HEK293T (cell line): Measurements from ENCODE around the gene PSMD14.

Experiments
- CTCF ChIA-PET: fragments of 350-600 bp; formaldehyde crosslinking; extraction: SDS; loops from one replicate; lab custom pipeline; 2021; ENCODE audit warnings: antibody characterized with exemption, inconsistent platforms; lab: Yijun Ruan, JAX
- POLR2A ChIA-PET: fragments of 350-600 bp; formaldehyde crosslinking; extraction: SDS; loops from one replicate; lab custom pipeline; 2020; ENCODE audit warnings: antibody characterized with exemption, inconsistent platforms; lab: Yijun Ruan, JAX
- DNase-seq: peaks from one replicate; pipeline ENCODE4 v3.0.0; 2012; ENCODE audit warnings: mixed read lengths; ENCODE audit errors: extremely low spot score
- ARNT ChIP-seq: fragments of 450-650 bp; IDR thresholded peaks from 2 replicates; pipeline ENCODE4 v1.6.1; 2017; ENCODE audit warnings: mild to moderate bottlenecking
- BHLHE40 ChIP-seq: fragments of 450-650 bp; IDR thresholded peaks from 2 replicates; pipeline ENCODE4 v1.6.1; 2016; ENCODE audit warnings: mild to moderate bottlenecking, moderate library complexity, borderline replicate concordance
- CTBP1 ChIP-seq: fragments of 450-650 bp; IDR thresholded peaks from 2 replicates; pipeline ENCODE4 v1.6.1; 2016; ENCODE audit warnings: borderline replicate concordance
- ELF4 ChIP-seq: fragments of 450-650 bp; IDR thresholded peaks from 2 replicates; pipeline ENCODE4 v1.6.1; 2017; ENCODE audit warnings: antibody characterized with exemption
- FOXA1 ChIP-seq: fragments of 450-650 bp; IDR thresholded peaks from 2 replicates; pipeline ENCODE4 v1.6.1; 2016; ENCODE audit warnings: mild to moderate bottlenecking
- FOXK2 ChIP-seq: fragments of 450-650 bp; IDR thresholded peaks from 2 replicates; pipeline ENCODE4 v1.6.1; 2016; ENCODE audit warnings: mild to moderate bottlenecking
- FOXM1 ChIP-seq: fragments of 450-650 bp; IDR thresholded peaks from 2 replicates; pipeline ENCODE4 v1.6.1; 2017; ENCODE audit warnings: mild to moderate bottlenecking, borderline replicate concordance
- HDGF ChIP-seq: fragments of 450-650 bp; IDR thresholded peaks from 2 replicates; pipeline ENCODE4 v1.6.1; 2017; ENCODE audit warnings: antibody characterized with exemption, borderline replicate concordance
- L3MBTL2 ChIP-seq: fragments of 450-650 bp; conservative IDR thresholded peaks from 2 replicates; pipeline ENCODE4 v1.6.1; 2016; ENCODE audit warnings: mild to moderate bottlenecking
- LEF1 ChIP-seq: fragments of 450-650 bp; IDR thresholded peaks from 2 replicates; pipeline ENCODE4 v1.6.1; 2017; ENCODE audit warnings: mild to moderate bottlenecking, borderline replicate concordance
- NFRKB ChIP-seq: fragments of 450-650 bp; IDR thresholded peaks from 2 replicates; pipeline ENCODE4 v1.6.1; 2016; ENCODE audit warnings: mild to moderate bottlenecking, moderate library complexity
- SP1 ChIP-seq: fragments of 450-650 bp; IDR thresholded peaks from 2 replicates; pipeline ENCODE4 v1.6.1; 2017
- SUZ12 ChIP-seq: fragments of 450-650 bp; IDR thresholded peaks from 2 replicates; pipeline ENCODE4 v1.6.1; 2016; ENCODE audit warnings: mild to moderate bottlenecking
- TARDBP ChIP-seq: fragments of 450-650 bp; IDR thresholded peaks from 2 replicates; pipeline ENCODE4 v1.6.1; 2016
- ZNF384 ChIP-seq: fragments of 450-650 bp; IDR thresholded peaks from 2 replicates; pipeline ENCODE4 v1.6.1; 2016
- TF ChIP-seq, protein P1 (sequence below): fragments of 450-650 bp; IDR thresholded peaks from 2 replicates; pipeline ENCODE4 v1.6.1; 2016

Gene PSMD14

DNA sequence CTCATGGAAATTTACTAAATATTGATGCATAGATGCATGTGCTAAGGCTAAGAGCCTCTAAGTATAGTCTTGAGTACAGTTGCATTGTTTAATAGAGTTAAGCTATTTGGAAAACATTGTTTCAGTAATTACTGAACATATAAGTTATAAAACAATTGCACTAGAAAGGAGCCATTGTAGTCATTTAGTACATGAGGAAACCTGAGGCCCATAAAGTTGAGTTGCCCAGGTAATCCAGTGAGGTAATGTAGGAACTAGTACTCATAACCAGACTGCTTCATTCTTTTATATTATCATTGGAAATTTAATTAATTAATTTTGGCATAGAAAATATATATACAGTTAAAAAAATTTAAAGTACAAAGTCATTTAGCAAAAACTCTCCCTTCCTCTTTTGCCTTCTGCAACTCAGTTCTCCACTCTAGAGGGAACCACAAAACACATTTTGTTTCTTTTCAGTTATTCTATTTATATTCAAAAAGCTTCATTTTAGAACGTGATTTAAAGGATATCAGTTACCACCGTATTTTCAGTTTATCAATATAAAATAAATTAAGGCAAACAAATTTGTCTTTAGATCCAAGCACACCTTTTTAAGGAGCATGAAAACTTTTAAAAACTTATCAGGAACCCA, 80.0 kb downstream of the PSMD14 start:
- ChIA-PET CTCF (no interaction called here), POLR2A (interaction anchor here (1.6 kb wide), 1 partner anchor 80 kb away, joined by 4 read pairs; the partner anchor contains the start of gene PSMD14)
- no peak for TF ChIP-seq FOXA1
- TF ChIP-seq SUZ12: no peak
- TF ChIP-seq L3MBTL2: no peak
- no peak for TF ChIP-seq FOXK2
- TF ChIP-seq ZNF384: no peak
- TF ChIP-seq, protein P1, sequence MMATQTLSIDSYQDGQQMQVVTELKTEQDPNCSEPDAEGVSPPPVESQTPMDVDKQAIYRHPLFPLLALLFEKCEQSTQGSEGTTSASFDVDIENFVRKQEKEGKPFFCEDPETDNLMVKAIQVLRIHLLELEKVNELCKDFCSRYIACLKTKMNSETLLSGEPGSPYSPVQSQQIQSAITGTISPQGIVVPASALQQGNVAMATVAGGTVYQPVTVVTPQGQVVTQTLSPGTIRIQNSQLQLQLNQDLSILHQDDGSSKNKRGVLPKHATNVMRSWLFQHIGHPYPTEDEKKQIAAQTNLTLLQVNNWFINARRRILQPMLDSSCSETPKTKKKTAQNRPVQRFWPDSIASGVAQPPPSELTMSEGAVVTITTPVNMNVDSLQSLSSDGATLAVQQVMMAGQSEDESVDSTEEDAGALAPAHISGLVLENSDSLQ: no peak
- no peak for TF ChIP-seq FOXM1
- no peak for TF ChIP-seq CTBP1
- no peak for TF ChIP-seq ARNT
- no peak for TF ChIP-seq BHLHE40
- TF ChIP-seq LEF1: no peak
- no peak for DNase-seq

DNA sequence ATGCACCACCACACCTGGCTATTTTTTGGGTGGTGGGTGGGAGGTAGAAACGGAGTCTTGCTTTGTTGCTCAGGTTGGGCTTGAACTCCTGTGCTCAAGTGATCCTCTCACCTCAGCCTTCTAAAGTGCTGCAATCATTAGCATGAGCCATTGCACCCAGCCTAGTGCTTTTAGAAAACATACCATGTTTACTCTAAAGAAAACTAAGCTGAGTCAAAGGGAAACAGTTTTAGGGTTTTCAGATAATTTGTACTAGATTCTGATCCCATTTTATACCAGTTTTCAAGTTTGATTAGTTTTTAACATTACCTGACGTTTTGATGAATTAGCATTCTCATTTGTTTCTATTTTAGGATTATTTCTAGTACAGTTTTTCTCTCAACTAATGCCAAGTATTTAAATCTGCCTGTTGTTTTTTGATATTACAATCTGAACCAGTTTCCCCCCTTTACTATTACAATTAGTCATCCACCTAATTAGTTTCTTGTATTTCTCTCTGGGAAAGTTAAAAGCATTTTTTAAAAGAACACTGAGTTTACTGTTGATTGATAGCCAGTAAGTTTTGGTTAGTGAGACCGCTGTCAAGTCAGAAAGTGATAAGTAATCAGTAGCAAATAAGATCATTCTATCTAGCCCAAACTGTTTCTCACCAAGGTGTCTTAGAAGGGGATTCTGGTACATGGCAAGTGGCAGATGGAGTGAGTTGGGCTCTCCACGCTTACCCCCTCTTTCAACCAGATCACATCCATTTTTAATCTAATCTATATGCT, 83.7 kb downstream of the PSMD14 start:
- CTCF ChIA-PET: no interaction called here
- no peak for DNase-seq
- TF ChIP-seq SP1: no peak
- TF ChIP-seq FOXK2: no peak
- TF ChIP-seq SUZ12: no peak
- no peak for TF ChIP-seq CTBP1
- TF ChIP-seq, protein P1: no peak
- TF ChIP-seq NFRKB: no peak
- no peak for TF ChIP-seq LEF1
- TF ChIP-seq ELF4: no peak
- TF ChIP-seq BHLHE40: no peak
- no peak for TF ChIP-seq ARNT
- TF ChIP-seq TARDBP: no peak
- no peak for TF ChIP-seq ZNF384
- TF ChIP-seq L3MBTL2: no peak
- no peak for TF ChIP-seq HDGF
- TF ChIP-seq FOXA1: no peak
- TF ChIP-seq FOXM1: no peak
- POLR2A ChIA-PET: no interaction called here

DNA sequence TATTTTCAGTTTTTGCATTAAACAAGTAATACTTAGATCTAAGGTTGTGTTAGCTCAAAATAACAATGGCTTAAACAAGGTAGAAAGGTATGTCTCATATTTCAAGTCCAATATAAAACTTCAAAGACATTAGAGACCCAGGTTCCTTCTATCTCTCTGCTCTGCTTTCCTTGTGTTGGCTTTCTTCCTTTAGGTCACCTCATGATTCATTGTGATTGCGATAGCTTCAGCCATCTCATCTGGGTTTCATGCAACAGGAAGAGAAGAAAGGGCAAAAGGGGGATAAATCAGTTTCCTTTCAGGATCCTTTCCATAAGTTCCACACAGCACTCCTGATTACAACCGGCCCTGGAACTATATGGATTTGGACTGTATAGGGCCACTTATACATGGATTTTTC, 91.9 kb downstream of the PSMD14 start:
- CTCF ChIA-PET: no interaction called here

DNA sequence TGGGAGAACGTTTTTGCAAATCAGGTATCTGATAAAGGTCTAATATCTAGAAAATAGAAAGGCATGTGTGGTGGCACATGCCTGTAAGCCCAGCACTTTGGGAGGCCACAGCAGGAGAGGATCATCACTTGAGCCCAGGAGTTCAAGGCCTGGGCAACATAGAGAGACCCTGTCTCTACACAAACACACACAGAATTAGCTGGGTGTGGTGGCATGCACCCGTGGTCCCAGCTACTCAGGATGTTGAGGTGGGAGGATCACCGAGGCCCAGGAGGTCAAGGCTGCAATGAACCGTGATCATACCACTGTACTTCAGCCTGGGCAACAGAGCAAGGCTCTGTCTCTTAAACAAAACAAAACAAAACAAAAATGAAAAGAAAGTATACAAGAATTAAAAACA, 94.1 kb downstream of the PSMD14 start:
- TF ChIP-seq LEF1 (no peak), SUZ12 (no peak), TARDBP (no peak), SP1 (no peak), L3MBTL2 (no peak), FOXA1 (no peak), HDGF (no peak), FOXK2 (no peak), NFRKB (no peak), FOXM1 (no peak), BHLHE40 (no peak), ELF4 (no peak), ARNT (no peak)
- TF ChIP-seq, protein P1: no peak
- ChIA-PET CTCF (no interaction called here), POLR2A (no interaction called here)
- DNase-seq: no peak

More for the DNA sequence above, 91.9 kb downstream of the PSMD14 start:
- TF ChIP-seq FOXA1 (no peak), BHLHE40 (no peak)
- no peak for DNase-seq
- POLR2A ChIA-PET: no interaction called here

DNA sequence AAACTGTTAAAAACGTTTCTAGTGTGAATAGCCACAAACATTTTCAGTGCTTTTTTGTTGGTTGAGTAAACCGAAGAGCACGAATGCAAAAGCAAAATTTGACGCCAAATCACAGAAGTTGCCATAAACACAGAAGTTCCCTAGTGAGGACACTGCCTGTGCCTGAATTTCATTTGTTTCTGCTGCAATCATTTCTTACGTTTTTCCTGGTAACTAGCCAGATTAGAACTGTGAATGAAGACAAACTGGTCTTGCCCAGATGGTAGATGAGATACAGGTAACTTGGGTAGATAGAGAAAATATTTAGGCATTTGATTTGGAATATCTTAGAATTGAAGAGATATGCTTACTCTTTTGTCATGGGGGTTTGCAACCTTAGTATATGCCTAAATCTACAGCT, 98.1 kb downstream of the PSMD14 start:
- POLR2A ChIA-PET: no interaction called here

More for the DNA sequence above, 98.1 kb downstream of the PSMD14 start:
- DNase-seq: no peak
- CTCF ChIA-PET: no interaction called here
- TF ChIP-seq ELF4 (no peak), HDGF (no peak), CTBP1 (no peak), FOXK2 (no peak), FOXM1 (no peak), ZNF384 (no peak)
- TF ChIP-seq, protein P1: no peak
